ENCODE data around the gene NRXN3.

DNA sequence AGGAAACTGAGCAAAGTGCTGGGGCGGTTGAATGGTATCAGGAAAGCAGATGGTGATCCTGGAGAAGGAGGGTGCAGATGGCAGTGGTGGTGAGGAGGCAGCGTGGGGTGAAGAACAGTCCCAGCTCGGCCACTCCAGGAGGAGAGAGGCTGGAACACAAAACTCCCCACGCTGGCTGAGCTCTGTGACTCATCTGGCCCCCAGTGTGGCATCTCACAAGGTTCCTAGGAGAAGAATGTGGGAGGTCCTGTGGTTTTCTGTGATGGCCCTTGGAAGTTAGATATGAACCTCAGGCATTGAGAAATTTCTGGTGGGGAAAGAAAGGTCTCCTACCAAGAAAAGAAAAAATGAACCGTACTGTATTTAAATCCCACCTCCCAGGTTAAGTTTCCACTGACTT lies 8.0 kb upstream of the NRXN3 start:
- TF ChIP-seq EZH2 (IDR thresholded peaks at IDR 0.05; ENCODE audit: borderline replicate concordance, low read length), result no peak
- TF ChIP-seq, protein P1, sequence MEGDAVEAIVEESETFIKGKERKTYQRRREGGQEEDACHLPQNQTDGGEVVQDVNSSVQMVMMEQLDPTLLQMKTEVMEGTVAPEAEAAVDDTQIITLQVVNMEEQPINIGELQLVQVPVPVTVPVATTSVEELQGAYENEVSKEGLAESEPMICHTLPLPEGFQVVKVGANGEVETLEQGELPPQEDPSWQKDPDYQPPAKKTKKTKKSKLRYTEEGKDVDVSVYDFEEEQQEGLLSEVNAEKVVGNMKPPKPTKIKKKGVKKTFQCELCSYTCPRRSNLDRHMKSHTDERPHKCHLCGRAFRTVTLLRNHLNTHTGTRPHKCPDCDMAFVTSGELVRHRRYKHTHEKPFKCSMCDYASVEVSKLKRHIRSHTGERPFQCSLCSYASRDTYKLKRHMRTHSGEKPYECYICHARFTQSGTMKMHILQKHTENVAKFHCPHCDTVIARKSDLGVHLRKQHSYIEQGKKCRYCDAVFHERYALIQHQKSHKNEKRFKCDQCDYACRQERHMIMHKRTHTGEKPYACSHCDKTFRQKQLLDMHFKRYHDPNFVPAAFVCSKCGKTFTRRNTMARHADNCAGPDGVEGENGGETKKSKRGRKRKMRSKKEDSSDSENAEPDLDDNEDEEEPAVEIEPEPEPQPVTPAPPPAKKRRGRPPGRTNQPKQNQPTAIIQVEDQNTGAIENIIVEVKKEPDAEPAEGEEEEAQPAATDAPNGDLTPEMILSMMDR (IDR thresholded peaks at IDR 0.05; ENCODE audit: low read length), result no peak

Data from OCI-LY1 (cell line).